Neural progenitor cell (in vitro differentiated cells): ENCODE data around the gene SPEM1.

Experiments used
- EZH2phosphoT487 ChIP-seq: fragments of 200-600 bp; sonication (generic); IDR thresholded peaks from 2 replicates; pipeline ENCODE4 v1.6.1; 2017; ENCODE audit warnings: antibody characterized with exemption
- TF ChIP-seq, protein P1 (sequence below): fragments of 200-600 bp; sonication (generic); IDR thresholded peaks from 2 replicates; pipeline ENCODE4 v1.5.1; 2017; ENCODE audit warnings: antibody characterized with exemption, mild to moderate bottlenecking

DNA sequence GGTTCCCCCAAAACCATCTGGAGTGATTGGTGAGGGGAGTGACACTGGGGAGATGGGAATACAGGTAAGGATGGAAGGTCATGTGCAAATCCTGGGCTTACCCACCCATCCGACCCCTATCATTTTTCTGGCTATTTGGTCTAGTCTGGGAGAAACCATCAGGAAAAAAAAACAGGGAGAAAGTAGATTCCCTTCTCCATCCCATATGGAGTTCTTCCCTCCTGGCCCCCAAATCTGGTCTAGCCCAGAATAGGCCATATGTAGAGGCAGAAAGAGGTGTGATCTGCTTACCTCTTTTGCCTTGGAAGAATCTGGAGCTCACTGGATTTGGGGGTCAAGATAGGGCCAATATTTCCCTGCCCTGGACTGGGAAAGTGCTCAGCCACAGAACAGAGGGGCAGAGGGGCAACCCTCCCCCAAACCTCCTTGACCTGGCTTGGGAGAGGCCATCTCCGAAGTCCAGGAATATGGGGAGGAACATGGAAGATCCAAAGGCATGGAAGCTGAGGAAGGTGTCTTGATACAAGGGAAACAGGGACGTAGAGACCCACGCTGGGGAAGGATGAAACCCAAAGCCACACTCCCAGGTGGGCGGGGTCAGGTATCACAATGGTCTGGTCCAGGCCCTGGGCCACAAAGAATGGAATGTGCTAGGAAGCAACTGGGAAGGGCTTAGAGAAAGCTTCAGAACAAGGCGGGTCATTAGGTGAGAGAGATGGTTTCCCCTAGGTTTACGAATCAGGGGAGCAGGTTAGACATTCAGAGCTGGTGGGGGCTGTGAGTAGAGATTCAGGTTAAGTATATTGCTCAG is 40.9 kb downstream of the SPEM1 start:
- TF ChIP-seq, protein P1, sequence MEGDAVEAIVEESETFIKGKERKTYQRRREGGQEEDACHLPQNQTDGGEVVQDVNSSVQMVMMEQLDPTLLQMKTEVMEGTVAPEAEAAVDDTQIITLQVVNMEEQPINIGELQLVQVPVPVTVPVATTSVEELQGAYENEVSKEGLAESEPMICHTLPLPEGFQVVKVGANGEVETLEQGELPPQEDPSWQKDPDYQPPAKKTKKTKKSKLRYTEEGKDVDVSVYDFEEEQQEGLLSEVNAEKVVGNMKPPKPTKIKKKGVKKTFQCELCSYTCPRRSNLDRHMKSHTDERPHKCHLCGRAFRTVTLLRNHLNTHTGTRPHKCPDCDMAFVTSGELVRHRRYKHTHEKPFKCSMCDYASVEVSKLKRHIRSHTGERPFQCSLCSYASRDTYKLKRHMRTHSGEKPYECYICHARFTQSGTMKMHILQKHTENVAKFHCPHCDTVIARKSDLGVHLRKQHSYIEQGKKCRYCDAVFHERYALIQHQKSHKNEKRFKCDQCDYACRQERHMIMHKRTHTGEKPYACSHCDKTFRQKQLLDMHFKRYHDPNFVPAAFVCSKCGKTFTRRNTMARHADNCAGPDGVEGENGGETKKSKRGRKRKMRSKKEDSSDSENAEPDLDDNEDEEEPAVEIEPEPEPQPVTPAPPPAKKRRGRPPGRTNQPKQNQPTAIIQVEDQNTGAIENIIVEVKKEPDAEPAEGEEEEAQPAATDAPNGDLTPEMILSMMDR = no peak
- TF ChIP-seq EZH2phosphoT487 = no peak
